ENCODE measurements around the gene LRMDA.

LRMDA gene

GRCh38 chr10:75995720-75996119 is 564.3 kb downstream of the LRMDA start:
- Histone ChIP-seq H3K36me3 (ENCODE audit: insufficient read depth, low read length) (no peaks in the 10 kb centered on the region), H3K4me1 (ENCODE audit: insufficient read depth, low read length) (no peaks in the 10 kb centered on the region), H3K9ac (ENCODE audit: low read depth, low read length) (no peak overlapping the region), H3K27me3 (ENCODE audit: insufficient read depth, low read length, poor library complexity) (peaks cover 2% of the 10 kb centered on the region), H3K9me3 (ENCODE audit: insufficient read depth, low read length, severe bottlenecking) (no peaks in the 10 kb centered on the region), H3K79me2 (ENCODE audit: insufficient read depth, low read length) (no peaks in the 10 kb centered on the region), H3K4me2 (ENCODE audit: insufficient read depth, low read length) (no peak overlapping the region), H3K4me3 (ENCODE audit: low read depth in 1 of 2, low read length in 2 of 2) (no peak overlapping the region), H3K27ac (ENCODE audit: low read length) (no peak overlapping the region), H2AFZ (ENCODE audit: low read depth, low read length) (no peak overlapping the region), H4K20me1 (ENCODE audit: insufficient read depth, low read length) (no peaks in the 10 kb centered on the region)
- no peak for ATAC-seq (ENCODE audit: insufficient read depth, low read depth)
- no peak for DNase-seq
- TF ChIP-seq CTCF (IDR thresholded peaks at IDR 0.05; ENCODE audit: borderline replicate concordance, extremely low read depth, low read length, poor library complexity, severe bottlenecking) (no peak), EZH2 (IDR thresholded peaks at IDR 0.05; ENCODE audit: borderline replicate concordance, low read depth, low read length, severe bottlenecking) (no peak)

GRCh38 chr10:75999001-75999400 is 567.6 kb downstream of the LRMDA start:
- H3K4me1 ChIP-seq (ENCODE audit: insufficient read depth, low read length): no peaks in the 10 kb centered on the region
- H3K9me3 ChIP-seq (ENCODE audit: insufficient read depth, low read length, severe bottlenecking): no peaks in the 10 kb centered on the region
- H3K4me3 ChIP-seq (ENCODE audit: low read depth in 1 of 2, low read length in 2 of 2): no peak overlapping the region
- H3K9ac ChIP-seq (ENCODE audit: low read depth, low read length): no peak overlapping the region
- no peak for TF ChIP-seq EZH2 (IDR thresholded peaks at IDR 0.05; ENCODE audit: borderline replicate concordance, low read depth, low read length, severe bottlenecking)
- no peak for TF ChIP-seq CTCF (IDR thresholded peaks at IDR 0.05; ENCODE audit: borderline replicate concordance, extremely low read depth, low read length, poor library complexity, severe bottlenecking)
- DNase-seq (no peak), ATAC-seq (ENCODE audit: insufficient read depth, low read depth) (no peak)
- H4K20me1 ChIP-seq (ENCODE audit: insufficient read depth, low read length): no peaks in the 10 kb centered on the region
- peaks cover 2% of the 10 kb centered on the region for H3K27me3 ChIP-seq (ENCODE audit: insufficient read depth, low read length, poor library complexity)
- H3K4me2 ChIP-seq (ENCODE audit: insufficient read depth, low read length): no peak overlapping the region
- no peak overlapping the region for H2AFZ ChIP-seq (ENCODE audit: low read depth, low read length)
- H3K36me3 ChIP-seq (ENCODE audit: insufficient read depth, low read length): no peaks in the 10 kb centered on the region
- no peaks in the 10 kb centered on the region for H3K79me2 ChIP-seq (ENCODE audit: insufficient read depth, low read length)
- no peak overlapping the region for H3K27ac ChIP-seq (ENCODE audit: low read length)

DNA sequence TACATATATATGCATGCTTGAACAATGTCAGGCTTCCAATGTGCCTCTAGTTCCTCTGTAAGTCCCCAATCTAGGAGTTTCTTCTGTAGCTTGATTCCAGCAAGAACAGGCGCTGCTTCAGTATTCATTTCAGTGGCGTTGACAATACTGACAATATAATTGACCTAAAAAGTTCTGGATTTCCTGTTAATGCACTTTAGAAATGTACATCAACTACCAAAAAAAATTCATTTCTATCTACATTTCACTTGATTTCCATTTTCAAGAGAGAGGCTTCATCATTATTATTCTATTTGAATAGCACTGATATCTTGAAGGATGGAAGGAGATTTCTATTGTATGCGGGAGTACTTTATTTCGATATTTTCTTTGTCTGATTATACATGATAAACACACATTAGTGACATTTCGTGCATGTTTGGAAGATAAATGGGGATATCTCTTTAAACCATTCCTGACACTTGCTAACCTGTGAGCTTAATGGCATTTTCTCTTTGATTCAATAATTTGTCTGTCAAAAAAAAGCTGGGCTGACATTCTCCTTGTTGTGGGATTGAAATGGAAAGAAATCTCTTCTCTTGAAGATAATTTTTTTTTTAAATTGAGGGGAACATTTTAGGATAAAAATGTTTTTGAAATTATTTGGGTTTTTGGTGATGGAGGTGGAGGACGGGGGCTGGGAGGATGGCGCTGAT is 568.2 kb downstream of the LRMDA start:
- H3K9ac ChIP-seq (ENCODE audit: low read depth, low read length): no peak overlapping the region
- no peaks in the 10 kb centered on the region for H3K9me3 ChIP-seq (ENCODE audit: insufficient read depth, low read length, severe bottlenecking)
- H3K36me3 ChIP-seq (ENCODE audit: insufficient read depth, low read length): no peaks in the 10 kb centered on the region
- H3K4me2 ChIP-seq (ENCODE audit: insufficient read depth, low read length): no peak overlapping the region
- no peak overlapping the region for H3K4me3 ChIP-seq (ENCODE audit: low read depth in 1 of 2, low read length in 2 of 2)
- H3K79me2 ChIP-seq (ENCODE audit: insufficient read depth, low read length): no peaks in the 10 kb centered on the region
- ATAC-seq (ENCODE audit: insufficient read depth, low read depth): no peak
- H3K27ac ChIP-seq (ENCODE audit: low read length): no peak overlapping the region
- TF ChIP-seq CTCF (IDR thresholded peaks at IDR 0.05; ENCODE audit: borderline replicate concordance, extremely low read depth, low read length, poor library complexity, severe bottlenecking): no peak
- no peak for TF ChIP-seq EZH2 (IDR thresholded peaks at IDR 0.05; ENCODE audit: borderline replicate concordance, low read depth, low read length, severe bottlenecking)
- no peak overlapping the region for H2AFZ ChIP-seq (ENCODE audit: low read depth, low read length)
- H3K27me3 ChIP-seq (ENCODE audit: insufficient read depth, low read length, poor library complexity): peaks cover 2% of the 10 kb centered on the region
- no peak for DNase-seq
- no peaks in the 10 kb centered on the region for H4K20me1 ChIP-seq (ENCODE audit: insufficient read depth, low read length)
- no peaks in the 10 kb centered on the region for H3K4me1 ChIP-seq (ENCODE audit: insufficient read depth, low read length)

Measured in DND-41 (cell line).